GM12872 (cell line): ENCODE data around the gene GCN1.

Source experiments
- TF ChIP-seq, protein P1 (sequence below): IDR thresholded peaks from 3 replicates; pipeline ENCODE4 v1.5.1; 2011; ENCODE audit warnings: low read depth, mild to moderate bottlenecking, low read length, moderate library complexity; ENCODE audit not compliant: insufficient read depth

GCN1 gene

DNA sequence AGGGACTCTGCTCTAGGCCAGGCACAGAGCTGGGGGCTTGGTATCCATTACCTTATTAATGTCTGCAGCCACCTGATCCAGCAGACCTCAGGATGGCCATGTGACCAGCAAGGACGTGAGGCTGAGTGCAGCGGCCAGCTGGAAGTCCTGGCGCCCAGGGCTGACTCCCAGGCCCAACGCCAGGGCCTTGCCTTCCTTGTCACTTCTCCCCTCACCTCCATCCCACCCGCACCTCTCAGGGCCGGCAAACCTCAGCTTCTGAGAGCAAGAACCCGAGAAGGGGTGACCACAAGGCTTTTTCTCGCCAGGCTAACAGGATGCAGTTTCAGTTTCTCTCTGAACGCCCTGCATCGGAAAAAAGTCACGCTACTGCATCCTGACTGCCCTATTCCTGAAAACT is 93.3 kb downstream of the GCN1 start:
- TF ChIP-seq, protein P1, sequence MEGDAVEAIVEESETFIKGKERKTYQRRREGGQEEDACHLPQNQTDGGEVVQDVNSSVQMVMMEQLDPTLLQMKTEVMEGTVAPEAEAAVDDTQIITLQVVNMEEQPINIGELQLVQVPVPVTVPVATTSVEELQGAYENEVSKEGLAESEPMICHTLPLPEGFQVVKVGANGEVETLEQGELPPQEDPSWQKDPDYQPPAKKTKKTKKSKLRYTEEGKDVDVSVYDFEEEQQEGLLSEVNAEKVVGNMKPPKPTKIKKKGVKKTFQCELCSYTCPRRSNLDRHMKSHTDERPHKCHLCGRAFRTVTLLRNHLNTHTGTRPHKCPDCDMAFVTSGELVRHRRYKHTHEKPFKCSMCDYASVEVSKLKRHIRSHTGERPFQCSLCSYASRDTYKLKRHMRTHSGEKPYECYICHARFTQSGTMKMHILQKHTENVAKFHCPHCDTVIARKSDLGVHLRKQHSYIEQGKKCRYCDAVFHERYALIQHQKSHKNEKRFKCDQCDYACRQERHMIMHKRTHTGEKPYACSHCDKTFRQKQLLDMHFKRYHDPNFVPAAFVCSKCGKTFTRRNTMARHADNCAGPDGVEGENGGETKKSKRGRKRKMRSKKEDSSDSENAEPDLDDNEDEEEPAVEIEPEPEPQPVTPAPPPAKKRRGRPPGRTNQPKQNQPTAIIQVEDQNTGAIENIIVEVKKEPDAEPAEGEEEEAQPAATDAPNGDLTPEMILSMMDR, result no peak

DNA sequence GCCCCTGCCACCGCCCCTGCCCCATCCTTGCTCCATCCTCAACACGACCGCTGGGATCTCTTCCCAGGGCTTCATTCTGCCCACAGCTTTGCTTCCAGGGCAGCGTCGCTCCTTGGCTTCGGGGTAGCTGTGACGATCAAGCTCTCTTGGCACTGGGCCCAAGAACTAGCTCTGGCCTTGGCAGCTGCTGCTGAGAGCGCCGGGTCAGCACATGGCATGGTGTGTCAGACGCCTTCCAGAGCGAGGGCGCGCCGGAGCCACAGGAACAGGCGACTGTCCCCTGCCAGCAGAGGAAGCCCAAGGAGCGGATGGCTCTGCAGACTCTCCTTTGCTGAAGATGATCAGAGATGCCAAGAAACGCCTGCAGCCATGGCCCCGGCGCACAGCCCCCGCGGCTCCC is 93.9 kb downstream of the GCN1 start:
- TF ChIP-seq, protein P1, result no peak

DNA sequence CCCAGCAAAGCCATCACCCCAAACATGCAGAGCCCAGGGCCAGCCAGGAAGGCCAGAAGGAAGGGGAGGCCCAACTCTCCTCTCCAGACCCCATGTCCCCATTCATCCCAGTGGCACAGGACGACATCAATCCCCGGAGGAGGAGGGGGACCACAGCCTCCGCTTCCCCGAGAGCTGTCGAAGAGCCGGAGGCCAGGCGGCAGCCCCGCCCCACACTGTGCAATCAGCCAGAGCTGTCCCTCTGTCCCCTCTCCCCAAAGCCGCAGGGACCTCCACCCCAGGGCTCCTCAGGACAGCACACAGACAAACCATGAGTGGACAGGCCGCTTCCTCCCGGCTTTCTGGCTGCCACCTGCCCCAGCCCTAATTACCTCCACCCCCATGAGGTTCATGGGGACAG is 94.8 kb downstream of the GCN1 start:
- TF ChIP-seq, protein P1, result no peak

DNA sequence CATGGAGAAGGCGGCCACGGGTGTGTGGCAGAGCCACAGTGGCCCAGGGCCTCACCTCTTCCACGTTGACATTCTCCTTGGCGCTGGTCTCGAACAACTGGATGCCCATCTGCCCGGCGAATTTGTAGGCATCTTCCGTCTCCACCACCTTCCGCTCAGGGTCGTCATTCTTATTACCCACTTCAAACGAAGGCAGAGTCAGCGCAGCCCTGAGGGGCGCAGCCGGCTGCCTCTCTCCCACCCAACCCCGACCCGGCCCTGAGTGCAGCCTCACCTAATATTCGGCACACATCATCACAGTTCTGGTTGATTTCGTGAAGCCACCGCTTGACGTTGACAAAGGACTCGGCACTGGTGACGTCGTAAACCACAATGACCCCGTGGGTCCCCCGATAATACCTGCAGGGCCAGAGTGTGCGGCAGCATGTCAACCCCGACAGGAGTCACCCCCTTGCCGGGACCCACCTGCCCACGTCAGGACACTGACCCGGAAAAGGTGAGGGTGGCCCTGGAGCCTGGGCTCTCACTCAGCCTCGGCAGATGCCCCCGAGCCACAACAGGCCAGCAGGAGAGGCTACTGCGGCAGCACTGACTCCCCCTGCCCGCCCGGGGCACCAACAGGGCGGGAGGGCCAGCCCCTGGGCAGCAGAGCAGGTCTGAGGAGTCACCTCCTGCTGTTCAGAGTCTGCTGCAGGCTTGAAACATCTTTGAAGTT is 95.6 kb downstream of the GCN1 start:
- TF ChIP-seq, protein P1, result no peak

DNA sequence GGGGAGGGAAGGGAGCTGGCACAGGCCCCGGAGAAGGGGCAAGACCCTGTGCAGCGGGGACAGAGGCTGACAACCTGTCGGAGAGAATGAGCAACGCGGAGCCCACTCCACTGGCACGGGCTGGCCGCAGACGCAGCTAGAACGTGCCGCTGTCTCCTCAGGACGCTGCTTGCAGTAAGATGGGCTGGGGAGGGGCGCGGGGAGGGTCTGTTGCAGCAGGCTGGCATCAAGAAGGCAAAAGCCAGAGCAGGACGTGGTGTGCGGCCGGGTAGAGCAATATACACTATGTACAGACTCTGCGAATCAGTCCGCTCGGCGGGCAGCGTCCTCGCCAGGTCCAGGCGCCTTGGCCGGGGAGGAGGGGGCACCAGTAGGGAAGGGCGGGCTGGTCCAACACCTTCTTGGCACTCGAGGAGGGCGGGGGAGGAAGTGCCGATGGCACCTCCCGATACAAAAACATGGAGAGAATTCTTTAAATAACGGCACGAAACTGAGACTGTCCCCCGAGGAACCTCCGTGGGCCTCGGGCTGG is 97.8 kb downstream of the GCN1 start:
- TF ChIP-seq, protein P1, result no peak

DNA sequence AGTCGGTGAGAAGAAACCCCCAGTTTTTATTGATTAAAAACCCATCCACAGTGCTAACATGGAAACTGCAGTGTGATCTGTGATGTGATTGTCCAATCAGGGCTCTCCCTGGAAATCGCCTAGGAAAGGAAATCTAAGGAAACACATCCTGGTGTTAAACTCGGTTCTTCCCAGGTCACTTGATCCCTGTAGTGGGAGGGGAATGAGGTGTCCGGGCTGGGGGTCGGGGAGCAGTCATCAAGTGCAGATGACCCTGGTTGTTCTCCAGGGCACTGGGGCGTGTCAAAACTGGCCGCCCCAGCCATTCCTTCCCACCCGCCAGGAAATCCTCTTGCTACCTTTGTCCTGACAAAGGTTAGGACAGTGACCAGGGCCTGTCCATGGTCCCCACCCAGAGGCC is 98.8 kb downstream of the GCN1 start:
- TF ChIP-seq, protein P1, result no peak

DNA sequence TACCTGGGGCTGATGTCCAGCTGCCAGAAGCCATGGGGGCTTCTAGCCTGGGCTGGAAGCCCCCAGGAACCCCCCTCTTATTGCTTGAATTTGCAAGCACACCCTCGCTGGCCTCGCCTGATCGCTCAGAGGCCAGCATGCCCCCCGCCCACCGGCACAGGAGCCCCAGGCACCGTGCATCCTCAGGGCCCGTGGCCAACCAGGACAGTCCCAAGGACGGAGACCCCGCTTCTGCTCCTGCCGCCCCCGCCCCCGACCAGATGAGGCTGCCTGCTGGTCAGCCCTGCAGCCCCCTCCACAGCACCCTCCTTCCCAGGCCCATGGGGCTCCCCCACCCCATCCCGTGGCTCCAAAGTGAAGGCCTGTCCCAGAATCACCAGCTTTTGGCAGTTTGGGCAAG is 99.2 kb downstream of the GCN1 start:
- TF ChIP-seq, protein P1, result no peak
